NCI-H526 treated with DMSO at 0.1 percent for 48 hours (cell line): Measurements from ENCODE around the gene KMT2E.
"Not testable (repeated sequence)": the region's sequence is repeated elsewhere in the genome, so short reads cannot be mapped to it uniquely, and the experiment has no call there.

Experiments
- DNase-seq: peaks from one replicate; lab custom pipeline; 2025; lab: John Stamatoyannopoulos, UW

KMT2E gene, protein sequence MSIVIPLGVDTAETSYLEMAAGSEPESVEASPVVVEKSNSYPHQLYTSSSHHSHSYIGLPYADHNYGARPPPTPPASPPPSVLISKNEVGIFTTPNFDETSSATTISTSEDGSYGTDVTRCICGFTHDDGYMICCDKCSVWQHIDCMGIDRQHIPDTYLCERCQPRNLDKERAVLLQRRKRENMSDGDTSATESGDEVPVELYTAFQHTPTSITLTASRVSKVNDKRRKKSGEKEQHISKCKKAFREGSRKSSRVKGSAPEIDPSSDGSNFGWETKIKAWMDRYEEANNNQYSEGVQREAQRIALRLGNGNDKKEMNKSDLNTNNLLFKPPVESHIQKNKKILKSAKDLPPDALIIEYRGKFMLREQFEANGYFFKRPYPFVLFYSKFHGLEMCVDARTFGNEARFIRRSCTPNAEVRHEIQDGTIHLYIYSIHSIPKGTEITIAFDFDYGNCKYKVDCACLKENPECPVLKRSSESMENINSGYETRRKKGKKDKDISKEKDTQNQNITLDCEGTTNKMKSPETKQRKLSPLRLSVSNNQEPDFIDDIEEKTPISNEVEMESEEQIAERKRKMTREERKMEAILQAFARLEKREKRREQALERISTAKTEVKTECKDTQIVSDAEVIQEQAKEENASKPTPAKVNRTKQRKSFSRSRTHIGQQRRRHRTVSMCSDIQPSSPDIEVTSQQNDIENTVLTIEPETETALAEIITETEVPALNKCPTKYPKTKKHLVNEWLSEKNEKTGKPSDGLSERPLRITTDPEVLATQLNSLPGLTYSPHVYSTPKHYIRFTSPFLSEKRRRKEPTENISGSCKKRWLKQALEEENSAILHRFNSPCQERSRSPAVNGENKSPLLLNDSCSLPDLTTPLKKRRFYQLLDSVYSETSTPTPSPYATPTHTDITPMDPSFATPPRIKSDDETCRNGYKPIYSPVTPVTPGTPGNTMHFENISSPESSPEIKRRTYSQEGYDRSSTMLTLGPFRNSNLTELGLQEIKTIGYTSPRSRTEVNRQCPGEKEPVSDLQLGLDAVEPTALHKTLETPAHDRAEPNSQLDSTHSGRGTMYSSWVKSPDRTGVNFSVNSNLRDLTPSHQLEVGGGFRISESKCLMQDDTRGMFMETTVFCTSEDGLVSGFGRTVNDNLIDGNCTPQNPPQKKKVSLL (N-terminal part only)

DNA sequence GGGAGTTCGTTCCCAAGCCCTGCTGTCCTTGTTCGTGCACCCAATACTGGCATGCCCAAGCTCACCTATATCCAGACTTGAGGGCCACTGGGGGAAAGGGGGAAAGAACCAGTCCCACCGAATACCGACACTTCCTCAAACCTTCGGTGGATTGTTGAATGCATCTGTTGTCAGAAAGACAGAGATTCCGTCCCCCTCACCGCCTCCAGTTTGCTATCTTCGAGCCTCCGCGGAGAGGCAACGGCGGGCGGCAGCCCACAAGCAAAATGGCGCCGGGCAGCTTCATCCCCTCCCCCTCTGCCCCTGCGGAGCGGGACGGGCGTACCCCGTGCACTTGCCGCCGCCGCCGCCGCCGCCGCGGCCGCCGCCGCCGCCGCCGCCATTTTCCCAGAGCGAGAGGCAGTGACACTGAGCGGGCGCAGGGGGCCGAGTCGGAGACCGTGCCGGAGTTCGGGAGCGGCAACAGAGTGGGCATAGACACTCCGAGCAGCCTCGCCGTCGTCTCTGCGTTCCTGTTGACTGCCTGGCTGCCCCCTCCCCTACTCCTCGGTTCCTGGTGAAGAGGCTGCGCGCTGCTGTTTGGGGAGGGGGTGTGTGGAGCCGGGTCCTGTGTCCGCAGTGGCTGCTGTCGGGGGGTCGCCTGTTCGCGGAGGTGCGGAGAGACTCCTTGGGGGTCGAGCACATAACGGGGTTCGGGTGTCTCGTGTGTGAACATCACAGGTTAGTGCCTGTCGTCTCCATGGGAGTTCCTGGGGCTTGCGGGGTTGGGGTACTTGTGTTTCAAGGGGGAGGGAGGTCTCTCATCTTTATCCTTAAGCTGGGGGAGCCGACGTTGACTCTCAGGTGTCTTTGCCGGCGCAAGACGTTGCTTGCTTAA, at the start of gene KMT2E:
Gene KMT2E, plus strand, starts transcription at position 390 of the 877 bp plus-strand sequence. CDS start 26,748 bp downstream, outside the sequence.
- peak; percentile 86 for DNase-seq

DNA sequence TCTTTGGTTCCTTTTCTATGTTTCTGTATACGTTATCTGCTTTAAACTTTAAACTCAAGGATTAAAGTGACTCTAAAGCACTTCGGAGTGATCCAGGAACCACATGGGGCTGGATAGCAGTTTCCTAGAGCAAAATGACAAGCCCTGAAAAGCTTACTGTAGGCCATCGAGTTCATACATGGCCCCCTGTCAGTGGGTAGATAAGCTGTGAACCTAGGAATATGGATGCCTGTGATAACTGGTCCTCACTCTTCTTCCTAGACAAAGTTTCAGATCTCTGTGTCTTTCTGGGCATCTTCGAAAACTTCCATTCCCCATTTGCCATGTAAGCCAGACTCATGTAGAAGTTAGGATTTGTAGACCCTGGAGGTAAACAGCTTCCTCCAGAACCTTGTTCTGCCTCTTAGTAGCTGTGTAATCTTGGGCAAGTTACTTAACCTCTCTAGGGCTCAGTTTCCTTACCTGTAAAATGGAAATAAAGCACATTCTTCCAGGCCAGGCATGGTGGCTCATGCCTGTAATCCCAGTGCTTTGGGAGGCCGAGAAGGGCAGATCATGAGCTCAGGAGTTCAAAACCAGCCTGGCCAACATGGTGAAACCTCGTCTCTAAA, 49.3 kb upstream of the KMT2E start:
- no peak for DNase-seq

DNA sequence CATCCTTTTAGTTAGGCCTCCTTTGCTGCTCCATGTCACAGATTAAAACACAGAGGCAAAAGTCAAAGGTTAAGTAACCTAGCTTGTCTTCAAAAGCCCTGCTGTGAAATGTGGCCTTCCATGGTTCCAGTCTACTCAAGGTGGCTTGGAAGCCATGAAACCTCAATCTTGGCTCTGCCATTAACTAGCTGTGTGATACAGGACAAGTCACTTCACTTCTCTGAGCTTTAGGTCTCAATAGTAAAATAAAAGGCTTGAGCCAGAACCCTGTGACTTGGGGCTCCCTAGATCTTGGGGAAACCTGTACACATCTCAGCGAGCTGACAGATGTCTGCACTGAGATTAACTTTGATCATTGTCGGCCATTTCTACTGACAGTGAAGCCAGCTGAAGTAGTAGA, 48.0 kb upstream of the KMT2E start:
- no peak for DNase-seq

DNA sequence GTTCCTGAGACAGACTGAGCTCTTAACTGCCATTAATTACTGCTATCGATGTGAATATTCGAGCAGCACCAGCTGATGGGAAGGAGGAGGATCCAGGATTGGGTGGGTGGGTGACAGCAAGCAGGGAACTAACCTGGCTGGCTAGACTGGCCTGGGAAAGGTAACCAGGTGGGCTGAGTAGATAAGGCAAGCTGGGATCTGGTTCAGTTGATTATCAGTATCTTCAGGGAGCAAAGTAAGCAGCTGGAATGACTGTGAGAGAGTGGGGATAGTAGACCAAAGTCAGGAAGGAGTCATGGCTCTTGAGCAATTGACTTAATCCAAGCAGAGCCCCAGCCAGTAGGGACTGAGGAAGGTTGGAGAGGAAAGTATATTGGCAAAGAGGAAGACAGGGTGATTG, 46.9 kb upstream of the KMT2E start:
- no peak for DNase-seq

DNA sequence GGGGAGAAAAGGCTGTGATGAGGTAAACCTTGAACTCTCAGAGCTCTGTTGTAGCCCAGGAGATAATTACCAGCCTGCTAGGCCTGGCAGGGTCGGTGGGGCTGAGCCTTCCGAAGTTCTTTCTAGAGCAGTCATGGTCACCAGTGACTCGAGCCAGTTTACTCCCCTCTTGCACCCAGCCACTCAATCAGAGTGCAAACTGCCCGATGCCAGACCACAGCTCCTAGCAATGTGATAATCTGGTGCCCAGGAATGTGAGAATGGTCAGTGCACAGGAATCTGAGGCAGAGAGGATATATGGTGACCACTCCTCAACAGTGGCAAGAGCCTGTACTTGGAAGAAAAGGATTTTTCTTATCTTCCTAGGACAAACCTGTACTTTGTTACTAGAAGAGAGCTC, 46.4 kb upstream of the KMT2E start:
- DNase-seq, result no peak

DNA sequence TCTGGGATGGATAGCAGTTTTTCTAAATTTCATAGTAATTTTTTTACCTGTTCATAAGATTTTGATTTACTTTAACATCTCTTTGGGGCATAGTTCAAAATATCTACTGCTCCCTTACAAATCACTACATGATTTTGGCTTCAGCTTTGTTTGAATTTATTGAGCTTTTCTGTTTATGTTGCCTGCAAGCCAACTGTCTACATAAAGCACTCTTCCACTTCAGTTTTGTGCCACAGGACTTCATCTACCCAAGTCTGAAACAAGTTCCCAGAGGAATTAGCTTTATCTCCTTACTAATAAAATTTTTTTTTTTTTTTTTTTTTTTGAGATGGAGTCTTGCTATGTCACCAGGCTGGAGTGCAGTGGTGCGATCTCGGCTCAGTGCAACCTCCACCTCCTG, 45.4 kb upstream of the KMT2E start:
- DNase-seq, result no peak

DNA sequence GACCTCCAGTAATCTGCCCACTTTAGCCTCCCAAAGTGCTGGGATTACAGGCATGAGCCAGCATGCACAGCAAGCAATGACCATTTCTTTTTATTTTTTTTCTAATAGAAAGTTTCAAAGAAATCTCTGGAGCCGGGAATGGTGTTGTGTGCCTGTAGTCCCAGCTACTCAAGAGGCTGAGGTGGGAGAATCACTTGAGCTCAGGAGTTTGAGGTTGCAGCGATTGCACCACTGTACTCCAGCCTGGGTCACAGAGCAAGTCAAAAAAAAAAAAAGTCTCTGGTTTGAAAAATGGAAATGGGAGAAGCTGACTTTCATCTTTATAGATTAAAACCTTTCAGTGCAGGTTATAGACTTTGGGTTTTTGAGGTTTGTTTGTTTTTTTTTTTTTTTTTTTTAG, 44.8 kb upstream of the KMT2E start:
- no peak for DNase-seq

DNA sequence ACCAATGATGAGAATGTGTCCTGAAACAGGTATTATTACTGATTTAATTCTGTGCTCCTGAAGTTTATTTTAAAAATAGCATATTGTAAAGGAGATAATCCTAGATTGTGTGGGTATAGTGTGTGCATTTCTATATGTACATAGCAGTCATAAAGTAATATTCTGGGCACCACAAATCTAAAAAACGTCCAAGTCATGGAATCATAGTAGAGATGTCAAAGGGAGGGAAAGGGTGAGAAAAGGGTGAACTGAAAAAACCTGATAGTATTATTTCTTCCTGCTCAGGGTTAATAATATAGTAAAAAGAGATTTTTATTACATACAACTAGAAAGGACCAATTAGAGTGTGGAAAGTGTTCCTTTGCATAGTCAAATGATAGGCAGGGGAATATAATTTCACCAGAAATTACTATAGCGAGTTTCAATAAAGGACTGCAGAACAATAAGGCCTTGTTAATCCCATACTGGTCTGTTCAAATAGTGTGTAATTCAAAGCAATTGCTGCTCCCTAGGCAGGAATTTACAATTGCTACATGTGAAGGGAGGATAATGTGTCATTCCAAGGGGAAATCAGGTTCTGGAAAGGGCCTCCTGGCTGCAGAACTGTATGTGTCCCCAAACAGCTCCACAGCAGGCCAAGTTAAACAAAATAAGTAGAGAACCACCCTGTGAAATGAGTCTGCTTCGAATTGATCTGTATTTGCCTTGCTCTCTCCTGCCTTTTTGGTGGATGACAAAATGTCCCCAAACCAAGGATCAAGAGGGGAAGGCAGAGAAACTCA, 42.5 kb upstream of the KMT2E start:
- DNase-seq, result peak; percentile 92

DNA sequence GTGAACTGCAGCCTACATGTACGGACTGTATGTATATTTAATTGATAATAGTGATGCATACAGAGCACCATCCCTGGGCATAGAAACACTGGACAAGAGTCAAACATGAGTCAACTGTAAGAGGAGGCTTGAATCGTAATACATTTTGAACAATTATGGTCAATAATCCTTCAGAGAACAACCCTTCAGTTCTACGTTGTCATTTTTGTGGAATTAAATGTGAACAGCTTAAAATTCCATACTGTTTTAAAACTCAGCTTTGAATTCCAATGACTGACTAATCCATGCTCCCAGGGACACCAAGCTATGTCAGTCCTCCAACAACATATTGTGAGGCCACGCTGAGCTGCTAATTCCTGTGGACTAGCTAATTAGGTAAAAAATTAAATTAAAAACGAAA, 41.5 kb upstream of the KMT2E start:
- no peak for DNase-seq

DNA sequence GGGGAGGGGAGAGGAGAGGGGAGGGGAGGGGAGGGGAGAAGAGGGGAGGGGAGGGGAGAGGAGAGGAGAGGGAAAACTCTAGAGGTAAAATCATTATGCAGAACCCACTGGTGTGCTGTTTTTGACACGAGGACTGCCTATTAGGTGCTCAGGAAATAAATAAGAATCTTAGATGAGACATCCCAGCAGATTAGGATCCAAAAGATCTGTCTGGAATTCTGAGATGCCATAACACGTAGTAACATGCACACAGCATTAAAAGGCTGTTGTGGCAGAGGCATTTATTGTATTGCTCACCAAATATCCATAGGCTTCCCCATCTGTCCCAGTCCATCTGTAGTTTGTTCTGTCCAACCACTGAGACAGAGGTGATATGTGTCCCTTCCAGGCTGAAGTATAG, 40.8 kb upstream of the KMT2E start:
- DNase-seq, result no peak

DNA sequence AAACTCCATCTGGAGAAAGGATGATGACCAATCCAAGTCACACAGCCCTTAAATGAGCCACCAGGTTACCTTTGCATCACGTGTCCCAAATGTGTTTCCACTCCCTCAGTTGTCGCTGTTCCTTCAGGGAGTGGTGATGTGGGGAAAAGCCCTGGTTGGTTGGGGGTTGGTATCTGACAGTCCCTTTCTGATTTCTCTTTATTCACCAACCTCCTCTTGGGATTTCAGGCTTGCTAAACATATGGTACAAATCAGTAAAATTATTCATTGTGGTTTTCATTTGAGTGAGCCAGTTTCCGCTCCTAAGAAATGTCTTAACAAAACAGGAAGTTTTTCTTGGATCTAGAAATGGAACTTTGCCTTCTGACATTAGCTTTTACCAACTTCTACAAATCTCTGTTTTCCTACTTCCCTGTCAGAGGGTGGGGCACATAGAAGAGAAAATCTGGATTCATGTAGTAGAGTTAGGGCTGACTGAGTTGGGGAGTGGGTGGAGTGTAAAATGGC, 40.0 kb upstream of the KMT2E start:
- no peak for DNase-seq

DNA sequence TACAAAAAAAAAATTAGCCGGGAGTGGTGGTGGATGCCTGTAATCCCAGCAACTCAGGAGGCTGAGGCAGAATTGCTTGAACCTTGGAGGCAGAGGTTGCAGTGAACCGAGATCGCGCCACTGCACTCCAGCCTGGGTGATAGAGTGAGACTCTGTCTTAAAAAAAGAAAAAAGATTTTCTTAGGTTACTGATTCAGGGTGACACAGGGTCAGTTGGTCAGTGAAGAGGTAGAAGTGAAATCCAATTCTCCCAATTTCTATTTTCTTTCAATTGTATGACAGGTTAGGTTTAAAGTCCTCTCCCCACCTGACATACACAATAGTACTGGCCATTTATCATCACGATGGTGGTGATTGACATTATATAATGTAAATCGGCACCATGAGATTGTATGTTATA, 38.5 kb upstream of the KMT2E start:
- not testable (repeated sequence) for DNase-seq

DNA sequence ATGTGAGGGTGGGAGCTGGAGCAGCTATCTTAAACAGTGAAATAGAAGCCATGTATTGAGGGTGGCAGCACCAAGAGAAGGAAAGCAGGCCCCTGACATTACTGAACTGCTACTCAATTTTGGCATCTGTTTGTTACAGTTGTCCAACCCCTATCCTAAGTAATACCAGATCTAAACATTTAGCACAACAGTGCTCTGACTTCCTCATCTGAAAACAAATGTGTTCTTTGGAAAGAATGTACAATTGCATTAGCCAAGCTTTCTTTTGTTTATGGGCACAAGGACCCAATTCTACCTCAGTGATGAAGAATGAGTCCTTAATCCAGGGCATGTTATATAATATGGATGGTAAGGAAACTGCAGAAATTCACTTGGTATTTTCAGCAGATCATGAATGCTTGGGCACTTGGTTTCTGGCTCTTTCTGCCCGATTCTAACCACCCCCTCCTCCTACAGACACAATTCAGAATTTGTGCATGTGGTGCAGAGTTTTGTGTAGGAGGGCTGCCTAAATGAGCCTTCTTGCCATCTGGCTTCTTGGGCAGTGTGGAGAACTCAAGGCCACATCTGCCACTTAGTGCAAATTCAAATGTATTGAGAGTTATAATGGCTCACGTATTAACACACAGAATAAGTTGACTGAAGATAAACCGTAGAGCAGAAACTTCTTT, 36.9 kb upstream of the KMT2E start:
- no peak for DNase-seq

DNA sequence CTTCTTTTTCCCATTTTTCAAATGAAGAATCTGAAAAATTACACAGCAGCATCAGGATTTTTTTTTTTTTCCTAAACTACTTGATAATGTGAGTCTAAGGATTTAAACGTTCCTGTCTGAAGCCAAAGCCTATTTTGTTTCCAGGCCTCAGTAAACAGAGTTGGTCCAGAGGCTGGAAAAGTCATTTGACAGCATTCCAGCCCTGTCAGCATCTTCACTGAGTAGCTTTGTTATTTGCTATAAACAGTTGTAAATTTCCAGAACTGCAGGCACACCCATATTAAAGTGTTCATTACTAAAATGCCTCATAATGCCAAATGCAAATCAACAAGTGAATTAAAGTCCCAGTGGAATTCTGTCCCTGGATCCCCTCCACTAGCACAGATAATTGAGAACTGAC, 35.5 kb upstream of the KMT2E start:
- no peak for DNase-seq

DNA sequence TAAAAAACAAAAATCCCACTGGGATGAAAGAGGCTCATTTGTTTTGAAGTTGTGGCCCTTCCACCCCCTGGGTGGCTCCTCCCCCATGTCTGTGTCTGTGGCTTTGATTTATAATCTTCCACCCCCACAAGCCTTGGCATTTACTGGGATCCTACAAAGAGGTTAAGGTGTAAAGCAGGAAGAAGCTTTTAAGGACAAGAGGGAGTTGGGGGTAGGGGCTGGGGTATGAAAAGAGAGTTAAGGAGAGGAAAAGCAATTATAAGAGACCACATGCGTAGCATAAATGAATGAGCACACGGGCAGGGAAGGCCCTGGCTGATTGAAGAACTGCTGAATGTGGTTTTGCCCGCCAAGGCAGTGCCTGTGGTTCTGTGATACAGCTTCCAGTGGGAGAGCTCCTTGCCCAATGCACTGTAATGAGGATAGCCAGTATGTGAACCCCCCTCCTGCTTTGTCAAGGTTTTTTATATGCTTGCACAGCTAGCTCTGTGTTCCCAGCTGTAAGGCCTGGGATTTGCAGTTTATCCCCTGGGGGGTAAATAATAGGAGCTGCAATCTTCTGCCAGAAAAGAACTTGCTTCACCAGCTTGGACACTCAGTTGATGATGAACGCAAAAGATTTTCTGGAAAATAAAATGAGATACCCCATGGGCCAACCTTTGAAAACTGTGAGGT, 34.7 kb upstream of the KMT2E start:
- DNase-seq, result no peak

DNA sequence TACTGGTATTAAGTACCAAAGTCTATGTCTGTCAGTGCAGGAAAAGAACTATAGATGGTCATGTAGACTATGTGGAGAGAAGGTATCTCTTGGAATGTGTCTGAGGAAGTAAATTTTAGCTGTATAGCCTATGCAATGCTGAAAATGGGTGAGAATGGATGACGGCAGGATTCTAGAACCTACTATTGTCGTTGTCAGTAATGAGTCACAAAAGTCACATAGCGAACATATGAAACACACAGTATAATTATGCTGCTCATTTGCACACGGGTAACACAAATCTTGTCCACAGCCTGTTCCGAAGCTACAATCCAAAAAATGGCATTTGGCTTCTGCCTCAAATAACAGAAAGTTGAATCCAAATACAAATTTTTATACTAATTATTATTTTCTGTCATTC, 33.6 kb upstream of the KMT2E start:
- no peak for DNase-seq

DNA sequence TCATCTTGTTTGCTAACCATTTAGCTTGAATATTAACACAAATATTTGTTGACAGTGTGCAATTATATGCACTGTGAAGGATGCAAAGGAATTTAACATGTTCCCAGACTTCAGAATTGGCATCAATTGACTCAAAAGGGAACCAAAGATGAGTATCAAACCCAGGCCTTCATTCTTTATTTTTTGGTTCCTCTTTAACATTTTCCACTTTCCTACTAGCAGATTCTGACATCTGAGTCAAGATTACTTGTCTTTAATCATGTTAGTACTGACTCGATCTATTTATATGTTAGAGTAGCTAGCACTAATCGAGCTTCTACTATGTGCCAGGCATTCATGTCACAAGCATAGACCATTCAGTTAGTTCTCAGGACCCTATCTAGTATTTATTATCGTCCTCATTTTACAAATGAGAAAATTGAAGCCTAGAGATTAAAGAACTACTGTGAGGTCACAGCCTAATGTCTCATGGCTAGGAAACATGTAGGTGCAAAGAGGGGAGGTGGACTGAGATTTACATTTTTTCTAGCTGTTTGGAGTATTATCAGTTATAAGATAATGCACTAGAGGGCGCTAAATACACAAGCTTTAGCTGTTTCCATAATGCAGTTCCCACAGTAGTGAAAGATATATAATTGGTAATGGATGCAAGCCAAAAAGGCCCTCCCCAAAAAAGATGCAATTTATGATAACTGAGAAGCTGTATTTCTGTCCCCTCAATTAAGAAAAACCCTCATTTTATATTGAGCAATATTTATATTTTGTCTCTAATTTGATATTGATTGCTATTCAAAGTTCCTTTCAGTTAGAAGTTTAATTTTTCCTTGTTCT, 32.9 kb upstream of the KMT2E start:
- DNase-seq, result peak; percentile 69

DNA sequence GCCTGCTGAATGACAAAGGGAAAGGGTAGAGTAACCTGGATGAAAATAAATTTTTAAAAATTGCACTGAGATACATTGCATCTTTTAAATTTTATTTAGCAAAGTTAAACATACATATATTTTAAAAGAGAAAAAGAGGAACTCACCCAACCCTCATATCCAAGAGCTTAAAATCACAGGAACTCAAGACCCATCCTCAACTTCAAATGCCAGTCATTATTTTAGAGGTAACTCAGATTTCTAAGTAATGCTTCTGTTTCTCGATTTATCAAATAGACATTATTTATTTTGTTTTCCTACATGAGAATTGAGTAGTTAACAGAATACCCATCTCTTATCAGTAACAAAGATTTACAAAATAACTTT, 32.4 kb upstream of the KMT2E start:
- DNase-seq, result no peak
